Spinal cord (tissue), 10 donors: Measurements from ENCODE around the gene UBXN6. TPM values are rescaled to one million over a fixed set of nuclear protein-coding genes. Genes with fewer than 3 reads are reported as not detected.

Experiments
- DNase-seq, 6 donors: peaks; one replicate each; pipeline versions ENCODE4 v3.0.0 to v3.0.0-alpha.2; 2013 to 2015; ENCODE audit warnings: low spot score in 6 of 6, low read depth in 4 of 6
- H3K27ac ChIP-seq: one replicate; pipeline ENCODE4 v1.5.1; 2013; ENCODE audit warnings: low read depth, low read length, control low read depth
- H3K27me3 ChIP-seq: one replicate; pipeline ENCODE4 v1.6.1; 2013; ENCODE audit warnings: low read length; ENCODE audit not compliant: control insufficient read depth, insufficient read depth
- H3K36me3 ChIP-seq: one replicate; pipeline ENCODE4 v1.6.1; 2013; ENCODE audit warnings: low read length; ENCODE audit not compliant: control insufficient read depth, insufficient read depth
- H3K4me1 ChIP-seq: one replicate; pipeline ENCODE4 v1.6.1; 2013; ENCODE audit warnings: low read length; ENCODE audit not compliant: control insufficient read depth, insufficient read depth
- H3K4me3 ChIP-seq: one replicate; pipeline ENCODE4 v1.5.1; 2013; ENCODE audit warnings: low read depth, low read length, control low read depth
- H3K9me3 ChIP-seq: one replicate; pipeline ENCODE4 v1.6.1; 2013; ENCODE audit warnings: low read length; ENCODE audit not compliant: control insufficient read depth, insufficient read depth
- WGBS: methylation state at CpG from one replicate; pipeline ENCODE4 v1.1.5; 2013; ENCODE audit warnings: missing lambda C conversion rate; ENCODE audit not compliant: insufficient coverage; 5-methylcytosine and 5-hydroxymethylcytosine counted together
- polyA plus RNA-seq, 2 donors: library from polyadenylated mRNA; unstranded; fragments of 120-200 nt; gene quantifications; one replicate each; pipeline ENCODE4 v1.2.1, GENCODE V29; 2013; ENCODE audit not compliant: insufficient read length in 2 of 2
- total RNA-seq, 2 donors: library from RNA; depleted of rRNA in 1 of 2; stranded (reverse); fragments of 120-200 nt in 1 of 2; fragments of >200 nt in 1 of 2; gene quantifications; one replicate each; pipeline versions ENCODE4 v1.2.3 to v1.2.4, GENCODE V29; 2013 to 2014
- donor health status: healthy.

Gene UBXN6
- total and polyA plus RNA-seq, 4 donors: 56.2 to 139 (median 107) TPM

DNA sequence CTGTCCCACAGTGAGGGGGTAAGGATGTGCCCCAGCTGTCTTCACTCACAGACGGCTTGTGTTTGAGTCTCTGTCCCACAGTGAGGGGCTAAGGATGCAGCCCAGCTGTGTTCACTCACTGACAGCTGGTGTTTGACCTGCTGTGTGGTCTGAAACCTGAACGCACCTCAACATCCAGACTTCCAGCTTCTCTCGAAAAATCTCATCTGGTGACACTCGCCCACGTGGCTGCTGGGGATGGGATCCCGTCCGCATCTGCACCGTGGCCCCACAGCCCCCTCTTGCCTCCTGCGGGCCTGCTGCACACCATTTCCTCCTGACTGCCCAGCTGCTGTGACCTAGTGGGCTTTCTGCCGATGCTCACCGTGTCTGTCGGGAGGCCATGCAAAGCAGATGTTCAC, 27.8 kb downstream of the UBXN6 start:
- H3K4me1 ChIP-seq: no peaks in the 10 kb centered on the region
- 93% methylated on average over 12 of the region's 12 CpGs for WGBS
- no peaks in the 10 kb centered on the region for H3K27me3 ChIP-seq
- H3K27ac ChIP-seq: no peak overlapping the region
- peaks cover 63% of the 10 kb centered on the region for H3K36me3 ChIP-seq
- H3K4me3 ChIP-seq: no peak overlapping the region
- DNase-seq: no peak
- H3K9me3 ChIP-seq: no peaks in the 10 kb centered on the region

GRCh38 chr19:4429256-4429655, 28.3 kb downstream of the UBXN6 start:
- Histone ChIP-seq H3K27ac (no peak overlapping the region), H3K9me3 (no peaks in the 10 kb centered on the region), H3K36me3 (peaks cover 61% of the 10 kb centered on the region), H3K4me3 (no peak overlapping the region), H3K27me3 (no peaks in the 10 kb centered on the region), H3K4me1 (no peaks in the 10 kb centered on the region)
- WGBS: 99% methylated on average over 8 of the region's 16 CpGs
- no peak for DNase-seq

GRCh38 chr19:4428326-4428975, 29.1 kb downstream of the UBXN6 start:
- 95% methylated on average over 20 of the region's 20 CpGs for WGBS
- Histone ChIP-seq H3K27me3 (no peaks in the 10 kb centered on the region), H3K9me3 (no peaks in the 10 kb centered on the region), H3K36me3 (peaks cover 59% of the 10 kb centered on the region), H3K4me1 (no peaks in the 10 kb centered on the region), H3K27ac (no peak overlapping the region), H3K4me3 (no peak overlapping the region)
- DNase-seq: no peak

GRCh38 chr19:4425537-4425936, 32.1 kb downstream of the UBXN6 start:
- peaks cover 49% of the 10 kb centered on the region for H3K36me3 ChIP-seq
- H3K27ac ChIP-seq: no peak overlapping the region
- no peak for DNase-seq
- no peaks in the 10 kb centered on the region for H3K4me1 ChIP-seq
- WGBS: 83% methylated on average over 1 of the region's 6 CpGs
- no peak overlapping the region for H3K4me3 ChIP-seq
- H3K9me3 ChIP-seq: no peaks in the 10 kb centered on the region
- H3K27me3 ChIP-seq: no peaks in the 10 kb centered on the region

DNA sequence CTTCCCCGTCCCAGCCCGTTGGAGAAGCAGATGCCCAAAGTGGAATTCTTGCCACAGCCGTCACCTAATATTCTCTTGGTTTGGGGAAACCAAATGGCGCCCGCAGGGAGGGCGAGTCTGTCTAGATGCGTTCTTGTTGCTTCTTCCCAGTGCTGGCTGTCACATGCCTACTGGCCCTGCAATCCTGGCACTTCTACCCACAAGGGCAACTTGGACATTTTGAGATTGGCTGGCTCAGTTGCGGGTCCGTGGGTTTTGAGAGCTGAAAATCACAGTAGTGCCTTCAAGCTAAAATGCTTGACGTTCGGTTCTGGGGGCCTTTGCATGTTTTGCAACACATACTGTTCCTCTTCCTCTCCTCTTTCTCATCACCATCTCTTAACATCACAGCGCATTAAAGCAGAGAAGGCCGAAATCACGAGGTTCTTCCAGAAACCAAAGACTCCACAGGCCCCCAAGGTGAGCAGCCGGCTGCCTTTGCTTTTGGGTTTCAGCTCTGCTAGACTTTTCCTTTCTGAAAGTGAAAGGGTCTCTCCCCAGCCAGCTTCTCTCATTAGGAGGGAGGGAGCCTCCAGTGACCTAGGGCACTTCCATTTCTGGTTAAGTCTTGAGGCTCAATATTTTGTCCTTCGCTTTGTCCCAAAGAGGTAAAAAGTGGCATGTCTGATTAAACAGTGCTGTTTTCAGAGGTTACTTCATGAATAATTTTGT, 34.0 kb downstream of the UBXN6 start:
- H3K4me1 ChIP-seq: no peaks in the 10 kb centered on the region
- H3K36me3 ChIP-seq: peaks cover 36% of the 10 kb centered on the region
- H3K9me3 ChIP-seq: no peaks in the 10 kb centered on the region
- no peaks in the 10 kb centered on the region for H3K27me3 ChIP-seq
- no peak overlapping the region for H3K4me3 ChIP-seq
- H3K27ac ChIP-seq: no peak overlapping the region
- no peak for DNase-seq
- 98% methylated on average over 14 of the region's 16 CpGs for WGBS

DNA sequence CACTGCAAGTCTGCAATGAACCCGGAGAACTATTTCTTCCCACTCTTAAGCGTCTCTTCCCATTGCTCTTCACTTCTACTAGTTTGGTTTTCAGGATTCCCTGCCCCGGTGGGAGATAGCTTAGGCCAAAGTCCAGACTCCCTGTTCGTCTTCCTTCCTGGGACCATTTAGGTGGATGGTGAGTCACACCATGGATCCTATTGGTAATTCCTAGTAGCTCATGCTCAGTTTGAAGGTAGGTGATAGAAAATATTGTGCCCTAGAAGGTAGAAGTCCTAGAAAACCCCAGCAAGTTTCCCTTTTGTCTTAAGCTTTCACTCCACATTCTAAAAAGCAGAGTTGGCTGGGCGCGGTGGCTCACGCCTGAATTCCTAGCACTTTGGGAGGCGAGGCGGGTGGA, 41.3 kb downstream of the UBXN6 start:
- WGBS: 67% methylated on average over 3 of the region's 9 CpGs
- Histone ChIP-seq H3K27me3 (no peaks in the 10 kb centered on the region), H3K4me1 (peaks cover 3% of the 10 kb centered on the region), H3K9me3 (no peaks in the 10 kb centered on the region), H3K4me3 (no peak overlapping the region), H3K36me3 (peaks cover 27% of the 10 kb centered on the region), H3K27ac (no peak overlapping the region)
- no peak for DNase-seq

GRCh38 chr19:4415352-4415751, 42.2 kb downstream of the UBXN6 start:
- H3K4me3 ChIP-seq: no peak overlapping the region
- 68% methylated on average over 8 of the region's 10 CpGs for WGBS
- peaks cover 27% of the 10 kb centered on the region for H3K36me3 ChIP-seq
- peaks cover 3% of the 10 kb centered on the region for H3K4me1 ChIP-seq
- H3K9me3 ChIP-seq: no peaks in the 10 kb centered on the region
- H3K27me3 ChIP-seq: no peaks in the 10 kb centered on the region
- peak in 2 of 6 donors; percentile 18 to 90 for DNase-seq
- H3K27ac ChIP-seq: peak overlapping the region; percentile 47

DNA sequence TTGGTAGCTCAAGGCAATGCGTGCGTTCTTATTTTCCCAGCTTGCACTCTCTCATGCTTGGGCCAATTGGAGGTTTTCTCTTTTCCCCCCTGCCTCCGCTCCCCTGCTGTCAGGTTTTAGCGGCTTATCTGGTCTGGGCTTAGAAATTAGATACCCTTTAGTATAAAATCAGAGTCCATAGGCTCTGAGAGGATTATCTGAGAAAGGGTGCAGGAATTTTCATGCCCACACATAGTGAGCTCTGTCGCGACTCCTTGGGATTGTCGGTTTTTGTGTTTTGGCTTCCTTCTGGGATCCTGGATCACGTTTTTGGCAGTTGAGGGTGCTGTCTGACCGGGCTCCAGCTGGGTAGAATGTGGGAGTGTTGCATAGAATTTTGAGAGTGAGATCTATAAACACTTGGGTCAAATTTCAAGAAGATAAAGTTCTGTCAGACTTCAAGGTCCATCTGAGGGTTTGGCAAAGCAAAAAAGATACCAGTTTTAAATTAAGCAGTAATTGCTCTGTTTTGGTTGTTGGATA, 42.7 kb downstream of the UBXN6 start:
- Histone ChIP-seq H3K36me3 (peaks cover 29% of the 10 kb centered on the region), H3K4me3 (no peak overlapping the region), H3K4me1 (peaks cover 3% of the 10 kb centered on the region), H3K27me3 (no peaks in the 10 kb centered on the region), H3K9me3 (no peaks in the 10 kb centered on the region), H3K27ac (peak overlapping the region; percentile 47)
- WGBS: 52% methylated on average over 5 of the region's 9 CpGs
- DNase-seq: peak in 1 of 6 donors; percentile 89

- peaks cover 3% of the 10 kb centered on the region for H3K4me1 ChIP-seq
- peaks cover 35% of the 10 kb centered on the region for H3K36me3 ChIP-seq
- H3K27ac ChIP-seq: peak overlapping the region; percentile 11
- no peaks in the 10 kb centered on the region for H3K9me3 ChIP-seq
- no peak for DNase-seq
- H3K27me3 ChIP-seq: no peaks in the 10 kb centered on the region
- no peak overlapping the region for H3K4me3 ChIP-seq
- WGBS: 97% methylated on average over 7 of the region's 7 CpGs
Measured at GRCh38 chr19:4414144-4414799, 43.3 kb downstream of the UBXN6 start.
